BLaER1 treated with 17β-estradiol and CSF1 and Interleukin-3, amounts not matched to agents 10 nM and 100 nM (cell line): Measurements from ENCODE around the gene ERVV-1.
"Not testable (repeated sequence)": the region's sequence is repeated elsewhere in the genome, so short reads cannot be mapped to it uniquely, and the experiment has no call there.

ENCODE experiments used
- H3K27ac ChIP-seq, 11 experiments: shearing (Covaris generic); formaldehyde crosslinking; 2 replicates each; pipeline ENCODE4 v1.8.1; 2022
- H3K27me3 ChIP-seq, 11 experiments: shearing (Covaris generic); formaldehyde crosslinking; 2 replicates each; pipeline ENCODE4 v1.8.1; 2022
- H3K36me3 ChIP-seq, 11 experiments: shearing (Covaris generic); formaldehyde crosslinking; 2 replicates each; pipeline ENCODE4 v1.8.1; 2022
- H3K4me1 ChIP-seq, 10 experiments: shearing (Covaris generic); formaldehyde crosslinking; 2 replicates each; pipeline ENCODE4 v1.8.1; 2022
- H3K4me2 ChIP-seq, 11 experiments: shearing (Covaris generic); formaldehyde crosslinking; 2 replicates each; pipeline ENCODE4 v1.8.1; 2022
- H3K4me3 ChIP-seq, 10 experiments: shearing (Covaris generic); formaldehyde crosslinking; 2 replicates each; pipeline ENCODE4 v1.8.1; 2022
- H3K9ac ChIP-seq, 11 experiments: shearing (Covaris generic); formaldehyde crosslinking; 2 replicates each; pipeline ENCODE4 v1.8.1; 2022
- H3K9me3 ChIP-seq, 11 experiments: shearing (Covaris generic); formaldehyde crosslinking; replicated peaks in 1 of 11; 2 replicates each; pipeline ENCODE4 v1.8.1; 2022
- H4K20me1 ChIP-seq, 11 experiments: shearing (Covaris generic); formaldehyde crosslinking; 2 replicates each; pipeline ENCODE4 v1.8.1; 2022
- Cebpa-rat ChIP-seq, 11 experiments: shearing (Covaris generic); IDR thresholded peaks; 2 replicates each; pipeline ENCODE4 v1.8.1; 2022

Gene ERVV-1

GRCh38 chr19:53008061-53008778, 5.5 kb upstream of the ERVV-1 start:
- Histone ChIP-seq H3K4me1 (peaks cover 0 to 9% (median 0%) of the 10 kb centered on the region in 10 experiments; a peak in 4 of 20 replicates), H3K9me3 (peaks cover 0 to 65% (median 10%) of the 10 kb centered on the region in 11 experiments; a peak in 10 of 22 replicates), H3K9ac (no peak overlapping the region), H3K27me3 (no peaks in the 10 kb centered on the region), H3K36me3 (no peaks in the 10 kb centered on the region), H3K4me3 (no peak overlapping the region), H3K4me2 (no peak overlapping the region), H3K27ac (no peak overlapping the region), H4K20me1 (no peaks in the 10 kb centered on the region)
- no peak for TF ChIP-seq Cebpa-rat (IDR thresholded peaks at IDR 0.05)

DNA sequence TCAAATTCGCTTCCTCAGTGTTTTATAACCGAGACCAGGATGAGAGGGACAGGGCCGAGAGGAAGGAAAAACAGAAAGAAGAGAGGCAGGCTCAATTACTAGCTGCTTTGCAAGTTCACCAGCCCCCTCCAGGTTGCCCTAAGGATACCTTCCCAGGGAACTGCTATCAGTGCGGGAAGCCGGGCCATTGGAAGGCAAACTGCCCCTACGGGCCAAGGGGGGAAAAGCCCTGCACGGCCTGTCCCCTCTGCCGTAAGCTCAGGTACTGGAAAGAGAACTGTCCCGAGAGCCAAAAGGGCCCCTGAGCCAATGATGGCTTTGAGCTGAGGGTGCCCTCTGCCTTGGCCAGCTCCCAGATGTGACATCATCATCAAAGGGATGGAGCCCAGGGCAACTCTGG, 3.2 kb upstream of the ERVV-1 start:
- Histone ChIP-seq H3K9me3 (peaks cover 0 to 57% (median 10%) of the 10 kb centered on the region in 11 experiments; a peak in 11 of 22 replicates), H3K4me1 (peaks cover 0 to 9% (median 0%) of the 10 kb centered on the region in 10 experiments; a peak in 4 of 20 replicates), H3K9ac (no peak overlapping the region), H3K27me3 (no peaks in the 10 kb centered on the region), H3K4me3 (no peak overlapping the region), H3K36me3 (no peaks in the 10 kb centered on the region), H3K4me2 (no peak overlapping the region), H4K20me1 (no peaks in the 10 kb centered on the region), H3K27ac (no peak overlapping the region)
- no peak for TF ChIP-seq Cebpa-rat (IDR thresholded peaks at IDR 0.05)

DNA sequence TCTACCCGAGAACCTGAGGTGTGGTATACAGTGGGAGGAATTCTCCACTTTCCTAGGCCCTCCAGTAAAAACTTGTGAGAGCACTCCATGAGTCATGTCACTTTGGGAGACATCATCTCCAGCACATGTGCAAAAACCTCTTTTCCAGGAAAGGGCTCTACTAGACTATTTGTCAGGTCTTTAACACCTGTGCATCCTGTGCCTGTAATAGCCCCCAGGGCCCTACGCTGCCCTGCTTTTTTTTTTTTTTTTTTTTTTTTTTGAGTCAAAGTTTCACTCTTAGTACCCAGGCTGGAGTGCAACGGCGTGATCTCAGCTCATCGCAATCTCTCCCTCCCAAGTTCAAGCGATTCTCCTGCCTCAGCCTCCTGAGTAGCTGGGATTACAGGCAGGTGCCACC, 1.7 kb upstream of the ERVV-1 start:
- TF ChIP-seq Cebpa-rat (IDR thresholded peaks at IDR 0.05) = no peak
- Histone ChIP-seq H3K27ac (no peak overlapping the region), H3K27me3 (no peaks in the 10 kb centered on the region), H3K4me3 (no peak overlapping the region), H3K36me3 (no peaks in the 10 kb centered on the region), H3K9me3 (peaks cover 0 to 70% (median 10%) of the 10 kb centered on the region in 11 experiments; a peak in 12 of 22 replicates), H3K4me1 (peaks cover 0 to 9% (median 0%) of the 10 kb centered on the region in 10 experiments; a peak in 5 of 20 replicates), H4K20me1 (no peaks in the 10 kb centered on the region), H3K9ac (no peak overlapping the region), H3K4me2 (no peak overlapping the region)

GRCh38 chr19:53015159-53015558, 1.4 kb downstream of the ERVV-1 start:
- no peak for TF ChIP-seq Cebpa-rat (IDR thresholded peaks at IDR 0.05)
- peaks cover 0 to 5% (median 0%) of the 10 kb centered on the region in 10 experiments; a peak in 1 of 20 replicates for H3K4me1 ChIP-seq

GRCh38 chr19:53015730-53016129, 2.0 kb downstream of the ERVV-1 start:
- no peak overlapping the region for H3K27ac ChIP-seq
- H3K9me3 ChIP-seq = peaks cover 16 to 79% (median 25%) of the 10 kb centered on the region in 11 experiments
- H3K4me1 ChIP-seq = peaks cover 0 to 5% (median 0%) of the 10 kb centered on the region in 10 experiments; a peak in 1 of 20 replicates
- no peaks in the 10 kb centered on the region for H3K27me3 ChIP-seq
- H4K20me1 ChIP-seq = no peaks in the 10 kb centered on the region
- H3K9ac ChIP-seq = no peak overlapping the region
- H3K4me3 ChIP-seq = no peak overlapping the region
- no peak for TF ChIP-seq Cebpa-rat (IDR thresholded peaks at IDR 0.05)
- no peak overlapping the region for H3K4me2 ChIP-seq
- no peaks in the 10 kb centered on the region for H3K36me3 ChIP-seq

More at GRCh38 chr19:53015159-53015558, 1.4 kb downstream of the ERVV-1 start:
- Histone ChIP-seq H3K4me3 (no peak overlapping the region), H3K27ac (no peak overlapping the region), H3K4me2 (no peak overlapping the region), H3K9me3 (peaks cover 10 to 79% (median 21%) of the 10 kb centered on the region in 11 experiments), H3K36me3 (no peaks in the 10 kb centered on the region), H3K9ac (no peak overlapping the region), H4K20me1 (no peaks in the 10 kb centered on the region), H3K27me3 (no peaks in the 10 kb centered on the region)

DNA sequence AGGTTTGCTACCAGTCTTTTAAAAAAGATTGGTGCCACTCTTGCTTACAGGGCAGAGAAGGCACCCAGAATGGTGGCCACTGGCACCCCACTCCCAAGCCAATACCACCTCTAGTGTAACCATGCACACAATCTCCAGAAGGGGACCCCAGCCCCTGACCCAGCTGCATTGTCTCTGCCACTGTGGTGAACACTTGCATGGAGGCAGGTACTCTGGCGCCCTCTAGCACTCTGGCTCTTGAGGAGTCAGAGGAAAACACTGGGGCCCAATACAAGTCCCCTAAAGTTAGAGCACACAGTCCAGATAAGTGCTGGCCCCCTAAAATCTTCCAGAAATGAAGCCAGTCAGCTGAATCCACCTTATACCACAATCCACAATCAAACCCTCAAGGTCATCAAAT, 6.0 kb downstream of the ERVV-1 start:
- Histone ChIP-seq H3K4me1 (peaks cover 0 to 9% (median 5%) of the 10 kb centered on the region in 10 experiments; a peak in 5 of 20 replicates), H3K4me2 (no peak overlapping the region), H3K27me3 (no peaks in the 10 kb centered on the region), H3K27ac (no peak overlapping the region), H3K36me3 (no peaks in the 10 kb centered on the region), H3K9ac (no peak overlapping the region), H3K4me3 (no peak overlapping the region), H4K20me1 (no peaks in the 10 kb centered on the region), H3K9me3 (peaks cover 27 to 70% (median 38%) of the 10 kb centered on the region in 11 experiments)
- no peak for TF ChIP-seq Cebpa-rat (IDR thresholded peaks at IDR 0.05)

GRCh38 chr19:53028306-53028705, 14.6 kb downstream of the ERVV-1 start:
- not testable (repeated sequence) for H3K27me3 ChIP-seq, H3K36me3 ChIP-seq, H3K9ac ChIP-seq, H4K20me1 ChIP-seq, H3K27ac ChIP-seq, H3K4me1 ChIP-seq, H3K4me3 ChIP-seq, H3K4me2 ChIP-seq
- peaks cover under 1 to 36% (median 8%) of the 10 kb centered on the region in 11 experiments; a peak in 13 of 22 replicates for H3K9me3 ChIP-seq

DNA sequence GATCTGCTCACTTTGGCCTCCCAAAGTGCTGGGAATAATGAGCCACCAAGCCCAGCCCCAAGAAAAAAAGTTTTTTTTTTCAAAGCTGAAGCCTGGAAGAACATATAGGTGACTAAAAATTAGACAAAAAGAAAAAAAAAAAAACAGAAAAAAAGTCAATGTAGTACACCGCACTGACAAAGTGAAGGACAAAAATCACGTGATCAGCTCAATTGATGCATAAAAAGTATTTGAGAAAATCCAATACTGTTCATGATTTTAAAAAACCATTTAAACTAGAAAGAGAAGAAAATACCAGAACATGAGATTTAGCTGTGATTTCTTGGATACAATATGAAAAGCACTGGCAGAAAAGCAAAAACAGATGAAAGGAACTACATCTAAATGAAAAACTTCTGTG, 20.3 kb downstream of the ERVV-1 start:
- Histone ChIP-seq H3K9me3 (peaks cover 24 to 66% (median 34%) of the 10 kb centered on the region in 11 experiments), H3K9ac (no peak overlapping the region), H3K27me3 (no peaks in the 10 kb centered on the region), H3K36me3 (0 out of 22 replicates have a peak, but pooled peaks cover 0 to 5% (median 0%) of the 10 kb centered on the region in 11 experiments), H3K27ac (no peak overlapping the region), H3K4me2 (no peak overlapping the region), H3K4me3 (no peak overlapping the region), H3K4me1 (peaks cover 4 to 21% (median 14%) of the 10 kb centered on the region in 10 experiments; a peak in 16 of 20 replicates), H4K20me1 (no peaks in the 10 kb centered on the region)
- no peak for TF ChIP-seq Cebpa-rat (IDR thresholded peaks at IDR 0.05)

DNA sequence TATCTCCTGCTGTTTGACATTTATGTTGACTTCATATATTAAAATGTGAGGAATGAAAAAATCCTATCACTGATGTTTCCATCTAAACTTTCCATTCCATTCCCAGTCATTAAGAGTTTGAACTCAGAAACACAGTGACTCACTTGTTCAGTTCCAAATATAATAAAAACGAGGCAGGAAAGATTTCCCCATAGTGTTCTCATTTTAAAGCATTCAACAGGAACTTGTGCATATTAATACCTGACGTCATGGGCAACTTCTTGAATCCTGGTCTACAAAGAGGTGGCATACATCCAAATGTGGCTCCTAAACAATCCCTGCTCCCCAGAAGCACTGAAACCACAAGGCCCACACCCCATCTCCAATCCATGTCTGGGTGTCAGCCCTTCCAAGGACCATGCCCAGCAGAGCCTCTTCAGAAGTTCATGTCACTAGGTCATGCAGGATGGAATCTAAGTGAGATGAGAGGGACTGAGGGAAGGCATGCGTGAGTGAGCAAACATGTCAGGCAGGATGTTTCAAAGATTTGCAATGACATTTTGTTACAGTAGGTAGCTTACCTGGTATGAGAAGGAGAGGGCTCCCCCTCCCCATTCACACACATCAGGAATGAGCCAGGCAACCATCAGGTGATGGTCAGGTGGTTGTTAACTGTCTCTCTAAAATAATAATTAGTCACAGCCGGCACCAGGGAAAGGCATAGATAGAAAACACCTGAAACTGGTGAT, 21.4 kb downstream of the ERVV-1 start:
- no peak for TF ChIP-seq Cebpa-rat (IDR thresholded peaks at IDR 0.05)
- Histone ChIP-seq H3K9ac (no peak overlapping the region), H3K27me3 (no peaks in the 10 kb centered on the region), H3K36me3 (0 out of 22 replicates have a peak, but pooled peaks cover 0 to 5% (median 0%) of the 10 kb centered on the region in 11 experiments), H4K20me1 (no peaks in the 10 kb centered on the region), H3K4me2 (peak overlapping the region in 9 of 11 experiments; percentile 8 to 73 (median 61); a peak in 14 of 22 replicates), H3K4me1 (peaks cover 4 to 21% (median 14%) of the 10 kb centered on the region in 10 experiments; a peak in 16 of 20 replicates), H3K4me3 (no peak overlapping the region), H3K27ac (no peak overlapping the region), H3K9me3 (peaks cover 24 to 73% (median 39%) of the 10 kb centered on the region in 11 experiments)
